ENCODE results near the gene ACRV1. TPM values are rescaled to one million over a fixed set of nuclear protein-coding genes. Genes with fewer than 3 reads are reported as not detected.

Gene ACRV1
- total RNA-seq, 1 donor from 2014 or later = 0.20 TPM

GRCh38 chr11:125701018-125701610 lies 20.5 kb upstream of the ACRV1 start:
- Mint-ChIP-seq H3K4me1 (ENCODE audit: low read depth) (peaks cover 3% of the 10 kb centered on the region), H3K27ac (ENCODE audit: unreplicated experiment) (no peak overlapping the region), H3K4me3 (ENCODE audit: unreplicated experiment) (no peak overlapping the region)

GRCh38 chr11:125694951-125695350 lies 14.3 kb upstream of the ACRV1 start:
- no peaks in the 10 kb centered on the region for H3K36me3 Mint-ChIP-seq (ENCODE audit: low read depth)
- no peak overlapping the region for H3K4me3 Mint-ChIP-seq (ENCODE audit: unreplicated experiment)
- no peak for DNase-seq (ENCODE audit: low spot score)
- H3K27ac Mint-ChIP-seq (ENCODE audit: unreplicated experiment) = no peak overlapping the region
- H3K9me3 Mint-ChIP-seq (ENCODE audit: low read depth) = peaks cover 7% of the 10 kb centered on the region
- no peak for TF ChIP-seq CTCF (IDR thresholded peaks at IDR 0.05)
- no peaks in the 10 kb centered on the region for H3K4me1 Mint-ChIP-seq (ENCODE audit: low read depth)
- H3K27me3 Mint-ChIP-seq (ENCODE audit: low read depth) = no peaks in the 10 kb centered on the region

More at GRCh38 chr11:125701018-125701610, 20.5 kb upstream of the ACRV1 start:
- no peaks in the 10 kb centered on the region for H3K9me3 Mint-ChIP-seq (ENCODE audit: low read depth)
- H3K27me3 Mint-ChIP-seq (ENCODE audit: low read depth) = peaks cover 4% of the 10 kb centered on the region
- DNase-seq (ENCODE audit: low spot score) = no peak
- H3K36me3 Mint-ChIP-seq (ENCODE audit: low read depth) = no peaks in the 10 kb centered on the region
- TF ChIP-seq CTCF (IDR thresholded peaks at IDR 0.05) = no peak

- Mint-ChIP-seq H3K9me3 (ENCODE audit: low read depth) (peaks cover 7% of the 10 kb centered on the region), H3K4me3 (ENCODE audit: unreplicated experiment) (no peak overlapping the region), H3K36me3 (ENCODE audit: low read depth) (no peaks in the 10 kb centered on the region), H3K27ac (ENCODE audit: unreplicated experiment) (no peak overlapping the region), H3K27me3 (ENCODE audit: low read depth) (no peaks in the 10 kb centered on the region), H3K4me1 (ENCODE audit: low read depth) (no peaks in the 10 kb centered on the region)
- TF ChIP-seq CTCF (IDR thresholded peaks at IDR 0.05) = no peak
- DNase-seq (ENCODE audit: low spot score) = no peak
Observed at GRCh38 chr11:125692887-125693286, 12.2 kb upstream of the ACRV1 start.

GRCh38 chr11:125690006-125690405 lies 9.4 kb upstream of the ACRV1 start:
- no peak overlapping the region for H3K27ac Mint-ChIP-seq (ENCODE audit: unreplicated experiment)
- H3K36me3 Mint-ChIP-seq (ENCODE audit: low read depth) = no peaks in the 10 kb centered on the region
- no peaks in the 10 kb centered on the region for H3K9me3 Mint-ChIP-seq (ENCODE audit: low read depth)
- no peaks in the 10 kb centered on the region for H3K27me3 Mint-ChIP-seq (ENCODE audit: low read depth)
- DNase-seq (ENCODE audit: low spot score) = no peak
- no peak overlapping the region for H3K4me3 Mint-ChIP-seq (ENCODE audit: unreplicated experiment)
- TF ChIP-seq CTCF (IDR thresholded peaks at IDR 0.05) = no peak
- H3K4me1 Mint-ChIP-seq (ENCODE audit: low read depth) = no peaks in the 10 kb centered on the region

- no peak for DNase-seq (ENCODE audit: low spot score)
- Mint-ChIP-seq H3K27me3 (ENCODE audit: low read depth) (no peaks in the 10 kb centered on the region), H3K9me3 (ENCODE audit: low read depth) (no peaks in the 10 kb centered on the region), H3K36me3 (ENCODE audit: low read depth) (no peaks in the 10 kb centered on the region), H3K4me3 (ENCODE audit: unreplicated experiment) (no peak overlapping the region), H3K27ac (ENCODE audit: unreplicated experiment) (no peak overlapping the region), H3K4me1 (ENCODE audit: low read depth) (no peaks in the 10 kb centered on the region)
- no peak for TF ChIP-seq CTCF (IDR thresholded peaks at IDR 0.05)
Observed at GRCh38 chr11:125689274-125689859, 8.7 kb upstream of the ACRV1 start.

Data from chondrocyte (in vitro differentiated cells).